Kidney (tissue), 14 donors: ENCODE measurements around the gene YAP1. TPM values are rescaled to one million over a fixed set of nuclear protein-coding genes. Genes with fewer than 3 reads are reported as not detected.

Experiments used
- DNase-seq, 5 donors: peaks; one replicate each; pipeline ENCODE4 v3.0.0-alpha.2; 2013 to 2020
- FAIRE-seq: peaks from 2 replicates; lab custom pipeline; 2012; peaks lifted over from hg19 to GRCh38; lab: Jason Lieb, UNC
- H3K27ac ChIP-seq, 2 donors: one replicate each; pipeline ENCODE4 v1.7.0; 2013; ENCODE audit warnings: low read depth in 2 of 2, low read length in 2 of 2, inconsistent platforms in 1 of 2
- H3K27me3 ChIP-seq: one replicate; pipeline ENCODE4 v1.7.1; 2013; ENCODE audit warnings: low read length, inconsistent platforms; ENCODE audit not compliant: control insufficient read depth, insufficient read depth
- H3K36me3 ChIP-seq, 3 donors: one replicate each; pipeline versions ENCODE4 v1.7.0 to v1.7.1; 2013; ENCODE audit warnings: low read length in 3 of 3, control low read depth in 1 of 3, inconsistent platforms in 1 of 3; ENCODE audit not compliant: insufficient read depth in 3 of 3, control insufficient read depth in 2 of 3
- H3K4me1 ChIP-seq, 3 donors: one replicate each; pipeline versions ENCODE4 v1.7.0 to v1.7.1; 2013; ENCODE audit warnings: low read length in 3 of 3, inconsistent platforms in 1 of 3, low read depth in 1 of 3; ENCODE audit not compliant: control insufficient read depth in 2 of 3, insufficient read depth in 2 of 3
- H3K4me3 ChIP-seq, 3 donors: one replicate each; pipeline versions ENCODE4 v1.7.0 to v1.8.1; 2013; ENCODE audit warnings: low read length in 3 of 3, control low read depth in 1 of 3, inconsistent platforms in 1 of 3
- H3K9ac ChIP-seq, 3 donors: one replicate each; pipeline versions ENCODE4 v1.7.0 to v1.7.1; 2013; ENCODE audit warnings: low read length in 3 of 3, control low read depth in 1 of 3, inconsistent platforms in 1 of 3
- H3K9me3 ChIP-seq, 3 donors: one replicate each; pipeline versions ENCODE4 v1.7.0 to v1.7.1; 2013; ENCODE audit warnings: low read length in 3 of 3, control low read depth in 1 of 3, inconsistent platforms in 1 of 3; ENCODE audit not compliant: control insufficient read depth in 2 of 3, insufficient read depth in 1 of 3
- CTCF ChIP-seq: IDR thresholded peaks from 3 replicates; pipeline ENCODE4 v1.5.1; 2012; ENCODE audit warnings: mild to moderate bottlenecking, moderate library complexity, borderline replicate concordance; ENCODE audit not compliant: insufficient read depth; ENCODE audit errors: extremely low read depth
- intact Hi-C: fragments of 100-400 bp; cut with DNase I; formaldehyde crosslinking; loops from one replicate; pipeline ENCODE4 v1.11.1; 2022
- polyA plus RNA-seq: library from polyadenylated mRNA; stranded (reverse); fragments of 350-450 nt; fragmentation: Illumina TruSeq; extraction: RNeasy Lipid Tissue Mini Kit (QIAGEN cat#74804); gene quantifications from one replicate; pipeline ENCODE4 v1.2.3, GENCODE V29; 2014; ENCODE audit warnings: low read depth, low replicate concordance; ENCODE audit not compliant: insufficient read depth
- total RNA-seq: library from RNA; stranded (reverse); fragmentation: NEBNext Ultra II Directional; extraction: Animal tissue kit (Norgen Biotek cat#: 25700); gene quantifications from one replicate; pipeline ENCODE4 v1.2.1, GENCODE V29; 2021
- donor health status: control.
- donor health status: control.
- donor health status: control.
- donor health status: control.
- donor health status: control.
- donor health status: DM: yes; HTN: yes; CAD: no.
- donor health status: Normal renal cell carcinoma (clear cell type).

Gene YAP1
- total and polyA plus RNA-seq, 2 donors from 2014 or later = 21.5 to 106 TPM

- H3K27me3 ChIP-seq = no peaks in the 10 kb centered on the region
- H3K4me3 ChIP-seq = no peak overlapping the region
- H3K4me1 ChIP-seq = peaks cover 0 to 16% (median 3%) of the 10 kb centered on the region in 3 donors
- no peak for TF ChIP-seq CTCF
- no peaks in the 10 kb centered on the region for H3K36me3 ChIP-seq
- DNase-seq (no peak), FAIRE-seq (no peak)
- no peak overlapping the region for H3K27ac ChIP-seq
- no peak overlapping the region for H3K9ac ChIP-seq
- no peaks in the 10 kb centered on the region for H3K9me3 ChIP-seq
- intact Hi-C loops = no loop called here
Observed at GRCh38 chr11:102184269-102184987, 74.2 kb downstream of the YAP1 start.

- intact Hi-C loops = no loop called here
- Histone ChIP-seq H3K4me1 (peaks cover 0 to 16% (median 3%) of the 10 kb centered on the region in 3 donors), H3K27me3 (no peaks in the 10 kb centered on the region), H3K27ac (no peak overlapping the region), H3K9me3 (no peaks in the 10 kb centered on the region), H3K9ac (no peak overlapping the region), H3K36me3 (no peaks in the 10 kb centered on the region), H3K4me3 (peak overlapping the region in 1 of 3 donors; percentile 11)
- DNase-seq (peak in 3 of 5 donors; percentile 28 to 68 (median 67)), FAIRE-seq (no peak)
- TF ChIP-seq CTCF = no peak
Observed at GRCh38 chr11:102186551-102187191, 76.4 kb downstream of the YAP1 start.

- H3K27ac ChIP-seq = no peak overlapping the region
Observed at GRCh38 chr11:102187416-102188151, 77.3 kb downstream of the YAP1 start.

More at GRCh38 chr11:102187416-102188151, 77.3 kb downstream of the YAP1 start:
- Histone ChIP-seq H3K27me3 (no peaks in the 10 kb centered on the region), H3K9me3 (no peaks in the 10 kb centered on the region), H3K9ac (no peak overlapping the region), H3K4me1 (peaks cover 0 to 16% (median 3%) of the 10 kb centered on the region in 3 donors), H3K36me3 (no peaks in the 10 kb centered on the region), H3K4me3 (no peak overlapping the region)
- FAIRE-seq (no peak), DNase-seq (peak in 2 of 5 donors; percentile 66 to 81)
- intact Hi-C loops = no loop called here
- no peak for TF ChIP-seq CTCF
